H1 (cell line): ENCODE measurements around the gene OPHN1.

Experiments used
- CTCF ChIP-seq, 3 experiments: IDR thresholded peaks; 1 replicate in 2 of 3; 2 replicates in 1 of 3; pipeline versions ENCODE4 v1.5.1 to v1.6.1; 2011; ENCODE audit warnings: low read length in 3 of 3, mild to moderate bottlenecking in 3 of 3, inconsistent platforms in 2 of 3, low read depth in 1 of 3, moderate library complexity in 1 of 3; ENCODE audit not compliant: insufficient read depth in 1 of 3; ENCODE audit errors: control extremely low read depth in 1 of 3
- HDAC6 ChIP-seq: IDR thresholded peaks from one replicate; pipeline ENCODE4 v1.7.1; 2012; ENCODE audit warnings: low read depth, mild to moderate bottlenecking, inconsistent platforms, low read length, moderate library complexity
- JUN ChIP-seq: IDR thresholded peaks from 2 replicates; pipeline ENCODE4 v1.6.1; 2011; ENCODE audit warnings: low read depth, mild to moderate bottlenecking, improper control_type of control experiment, low read length
- NRF1 ChIP-seq: IDR thresholded peaks from 2 replicates; pipeline ENCODE4 v1.6.1; 2011; ENCODE audit warnings: mild to moderate bottlenecking, low read depth, low read length, improper control_type of control experiment
- RFX5 ChIP-seq: IDR thresholded peaks from 2 replicates; pipeline ENCODE4 v1.6.1; 2011; ENCODE audit warnings: low read depth, low read length, improper control_type of control experiment, borderline replicate concordance
- RNF2 ChIP-seq: fragments of 200-900, 300-1000 bp; sonication (generic); IDR thresholded peaks from 2 replicates; pipeline ENCODE4 v1.7.1; 2016; ENCODE audit warnings: borderline replicate concordance, low read depth, mild to moderate bottlenecking, antibody characterized with exemption, low read length; ENCODE audit not compliant: poor library complexity, severe bottlenecking; ENCODE audit errors: missing control alignments
- SIX5 ChIP-seq: IDR thresholded peaks from 2 replicates; pipeline ENCODE4 v1.6.1; 2011; ENCODE audit warnings: mild to moderate bottlenecking, low read depth, low read length
- TAF1 ChIP-seq: IDR thresholded peaks from 2 replicates; pipeline ENCODE4 v1.6.1; 2011; ENCODE audit warnings: mild to moderate bottlenecking, low read depth, low read length

GRCh38 chrX:68365341-68365740, 68.0 kb downstream of the OPHN1 start:
- TF ChIP-seq NRF1: no peak
- TF ChIP-seq CTCF (IDR thresholded peaks at IDR 0.05; ENCODE audit: control extremely low read depth in 1 of 3, insufficient read depth in 1 of 3, low read depth in 1 of 3, low read length in 3 of 3): no peak
- TF ChIP-seq TAF1: no peak
- no peak for TF ChIP-seq HDAC6
- TF ChIP-seq JUN: no peak
- TF ChIP-seq SIX5: no peak
- TF ChIP-seq RFX5: no peak
- TF ChIP-seq RNF2: no peak
